HG03060 (cell line): Measurements from ENCODE around the gene CHN2.

ENCODE experiments used
- ATAC-seq: cut with Tn5 transposase; IDR thresholded peaks from one replicate; pipeline ENCODE4 v1.9.1; 2021; ENCODE audit warnings: low read depth, moderate number of reproducible peaks; ENCODE audit not compliant: unreplicated experiment

Gene CHN2

GRCh38 chr7:29480934-29481651 is 286.5 kb downstream of the CHN2 start:
- no peak for ATAC-seq

GRCh38 chr7:29482056-29482455 is 287.5 kb downstream of the CHN2 start:
- ATAC-seq: no peak

GRCh38 chr7:29483219-29484104 is 288.9 kb downstream of the CHN2 start:
- no peak for ATAC-seq

GRCh38 chr7:29484280-29484679 is 289.7 kb downstream of the CHN2 start:
- no peak for ATAC-seq

- ATAC-seq: no peak
Measured at GRCh38 chr7:29485339-29486190, 291.0 kb downstream of the CHN2 start.

GRCh38 chr7:29486191-29486700 is 291.7 kb downstream of the CHN2 start:
- ATAC-seq: no peak

- no peak for ATAC-seq
Measured at GRCh38 chr7:29487424-29487823, 292.8 kb downstream of the CHN2 start.

- no peak for ATAC-seq
Measured at GRCh38 chr7:29488203-29488970, 293.8 kb downstream of the CHN2 start.

GRCh38 chr7:29488977-29489376 is 294.4 kb downstream of the CHN2 start:
- no peak for ATAC-seq

- ATAC-seq: no peak
Measured at GRCh38 chr7:29490094-29490607, 295.6 kb downstream of the CHN2 start.

- ATAC-seq: no peak
Measured at GRCh38 chr7:29494350-29494749, 299.8 kb downstream of the CHN2 start.

GRCh38 chr7:29495653-29496052 is 301.1 kb downstream of the CHN2 start:
- ATAC-seq: no peak

- ATAC-seq: no peak
Measured at GRCh38 chr7:29496355-29497020, 301.9 kb downstream of the CHN2 start.

- no peak for ATAC-seq
Measured at GRCh38 chr7:29499932-29500331, 305.4 kb downstream of the CHN2 start.

- no peak for ATAC-seq
Measured at GRCh38 chr7:29500719-29501118, 306.1 kb downstream of the CHN2 start.

GRCh38 chr7:29502133-29502532 is 307.6 kb downstream of the CHN2 start:
- ATAC-seq: no peak

- no peak for ATAC-seq
Measured at GRCh38 chr7:29505931-29506330, 311.4 kb downstream of the CHN2 start.

GRCh38 chr7:29508608-29509007 is 314.0 kb downstream of the CHN2 start:
- ATAC-seq: no peak

- no peak for ATAC-seq
Measured at GRCh38 chr7:29510028-29510427, 315.5 kb downstream of the CHN2 start.
